Glomerular visceral epithelial cell (primary cell): Measurements from ENCODE around the gene TARP.

Experiments used
- DNase-seq: peaks from one replicate; pipeline ENCODE4 v3.0.0-alpha.2; 2016; ENCODE audit errors: extremely low spot score

Gene TARP

DNA sequence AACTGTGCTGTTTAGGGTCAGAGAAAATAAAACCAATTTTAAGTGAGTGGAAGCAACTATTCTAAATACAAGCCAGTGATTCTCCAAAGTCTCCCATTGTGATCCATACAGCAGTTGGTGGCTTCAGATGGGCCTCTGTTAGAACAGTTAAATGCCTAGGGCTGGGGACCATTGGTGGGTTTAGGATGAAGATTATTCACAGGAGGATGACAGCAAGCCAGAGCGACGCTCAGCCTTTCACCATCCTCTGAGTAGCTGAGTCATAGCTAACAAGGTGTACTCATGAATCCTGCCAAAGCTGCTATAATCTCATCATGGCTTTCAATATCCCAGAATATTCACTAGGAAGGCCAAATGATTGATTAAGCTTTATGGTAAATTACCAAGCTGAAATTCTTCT lies 55.8 kb downstream of the TARP start:
- DNase-seq: no peak

GRCh38 chr7:38215735-38216670 lies 57.4 kb downstream of the TARP start:
- peak; percentile 79 for DNase-seq

DNA sequence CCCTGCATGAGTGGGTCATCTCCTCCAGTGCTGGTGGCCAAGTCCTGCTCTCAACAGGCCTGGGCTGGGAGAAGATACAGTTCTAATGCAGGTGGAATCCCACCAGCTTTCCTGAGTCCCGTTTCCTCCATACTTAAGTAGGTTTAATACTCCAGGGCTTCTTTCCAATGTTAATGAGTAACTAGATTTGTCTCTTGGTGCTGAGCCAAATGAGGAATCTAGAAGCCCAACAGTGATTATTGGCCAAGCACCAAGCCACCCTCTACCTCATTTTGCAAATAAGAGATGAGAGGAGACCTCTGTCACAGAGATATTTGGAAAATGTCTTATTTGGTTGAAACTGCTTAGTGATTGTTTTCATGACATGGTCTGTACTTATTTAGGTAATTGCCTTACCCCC lies 58.3 kb downstream of the TARP start:
- peak; percentile 75 for DNase-seq

- no peak for DNase-seq
These were observed 61.5 kb downstream of the TARP start for GRCh38 chr7:38211940-38212339.

DNA sequence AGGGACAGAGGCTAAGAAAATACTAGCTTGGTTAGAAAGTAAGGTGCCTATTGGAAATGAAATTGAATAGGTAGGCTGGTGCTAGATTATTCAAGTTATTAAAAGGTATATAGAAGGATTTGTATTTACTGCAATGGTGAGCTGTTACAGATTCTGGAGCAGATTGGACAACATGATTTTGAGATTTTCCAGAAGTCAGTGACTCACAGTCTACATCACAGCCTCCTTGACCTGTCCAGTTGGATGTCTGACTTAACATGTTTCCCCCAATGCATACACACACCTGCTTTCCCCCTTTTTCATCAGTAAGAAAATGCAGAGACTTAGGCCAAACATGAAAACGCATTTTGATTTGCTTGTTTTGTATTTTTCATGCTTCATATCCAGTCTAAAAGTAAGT lies 62.0 kb downstream of the TARP start:
- no peak for DNase-seq
